Anterior cingulate cortex (tissue), 58 donors: Measurements from ENCODE around the gene LRP1-AS.

Source experiments
- DNase-seq, 58 donors: peaks; one replicate each; lab custom pipeline; 2025; lab: John Stamatoyannopoulos, UW

The LRP1-AS gene

DNA sequence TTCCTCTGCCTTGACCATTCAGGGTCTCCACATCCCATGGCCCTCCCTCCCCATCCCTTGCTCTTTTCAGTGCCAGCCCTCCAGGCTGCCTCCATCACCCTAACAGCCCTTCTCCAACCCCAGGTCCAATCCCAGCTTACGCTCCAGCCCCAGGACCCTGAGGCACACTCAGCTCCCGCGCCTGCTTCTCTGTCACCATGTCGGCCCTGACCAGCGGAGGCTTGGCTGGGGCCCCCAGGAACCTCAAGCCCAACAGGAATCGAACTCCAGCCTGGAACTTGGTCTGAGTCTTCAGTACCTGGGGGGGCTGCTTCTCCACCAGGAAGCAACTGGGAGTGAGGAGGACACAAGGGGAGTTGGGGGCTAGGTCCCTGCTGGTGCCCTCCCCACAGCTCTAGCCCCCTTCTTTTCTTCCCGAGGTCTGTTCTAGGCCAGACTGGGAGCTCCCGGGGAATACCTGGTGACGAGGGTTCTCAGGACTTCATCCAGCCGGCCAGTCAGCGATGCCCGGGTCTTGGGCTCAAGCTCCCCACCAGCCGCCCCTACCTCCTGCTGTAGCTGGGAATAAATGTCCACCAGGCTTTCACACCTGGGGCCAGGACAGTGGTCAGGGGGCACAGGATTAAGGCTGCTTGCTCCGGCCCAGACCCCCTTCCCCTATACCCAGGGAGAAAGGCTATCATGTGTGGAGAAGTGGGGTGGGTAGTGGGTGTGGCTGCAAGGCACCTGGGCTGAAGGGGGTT lies 42.2 kb downstream of the LRP1-AS start:
- DNase-seq: no peak

GRCh38 chr12:57104292-57104910 lies 43.0 kb downstream of the LRP1-AS start:
- DNase-seq: no peak

DNA sequence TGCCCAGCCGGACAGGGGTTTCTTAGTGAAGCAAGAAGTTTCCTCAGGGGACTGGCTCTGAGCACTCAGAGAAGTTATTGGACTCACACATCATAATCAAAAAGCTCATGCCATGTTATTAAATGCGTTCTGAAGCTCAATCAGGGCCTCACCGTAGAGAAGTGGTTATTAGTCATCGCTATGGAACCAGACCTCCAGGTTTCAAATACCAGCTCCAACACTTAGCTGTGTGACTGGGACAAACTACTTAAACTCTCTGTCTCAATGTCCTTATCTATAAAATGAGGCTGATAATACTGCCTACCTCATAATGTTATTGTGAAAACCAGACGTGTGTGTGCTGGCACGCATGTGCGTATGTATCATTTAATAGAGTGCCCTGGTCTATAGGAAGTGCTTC lies 43.6 kb downstream of the LRP1-AS start:
- no peak for DNase-seq

DNA sequence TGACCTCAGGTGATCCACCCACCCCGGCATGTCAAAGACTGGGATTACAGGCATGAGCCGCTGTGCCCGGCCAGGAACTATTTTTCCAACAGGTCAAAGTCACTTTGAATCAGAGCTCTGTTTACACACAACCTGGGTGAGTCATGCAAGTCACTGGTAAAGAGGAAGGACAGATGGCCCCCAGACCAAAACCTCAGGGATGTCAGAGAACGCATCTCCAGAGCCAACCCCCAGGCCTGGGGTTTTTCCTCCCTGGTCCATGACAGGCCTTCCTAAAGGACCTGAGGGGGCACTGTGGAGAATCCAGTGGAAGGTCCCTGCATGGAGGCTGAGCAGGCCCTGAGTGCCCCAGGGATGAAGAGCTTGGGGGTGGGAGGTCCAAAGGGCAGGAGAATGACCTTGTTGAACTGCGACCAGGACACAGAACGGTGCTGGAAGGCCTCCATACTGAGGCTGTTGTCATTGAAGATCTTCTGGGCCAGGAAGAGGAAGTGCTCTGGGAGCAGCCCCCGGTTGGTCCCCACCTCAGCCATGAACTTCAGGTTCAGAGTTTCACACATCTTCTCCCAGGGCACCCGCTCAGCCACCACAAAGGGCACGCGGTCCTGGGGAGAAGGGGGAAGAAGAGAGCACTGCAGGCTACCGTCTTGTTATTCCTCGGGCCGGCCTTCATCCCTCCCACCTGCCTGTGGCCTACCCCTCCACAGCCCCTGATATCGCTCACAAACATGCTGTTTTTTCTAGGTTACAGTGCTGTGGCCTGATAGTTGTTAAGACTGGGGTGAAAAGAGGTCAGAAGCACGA lies 45.3 kb downstream of the LRP1-AS start:
- DNase-seq: no peak

- DNase-seq: no peak
Observed at GRCh38 chr12:57099766-57100165, 47.7 kb downstream of the LRP1-AS start.

- DNase-seq: no peak
Observed at GRCh38 chr12:57099047-57099714, 48.2 kb downstream of the LRP1-AS start.

DNA sequence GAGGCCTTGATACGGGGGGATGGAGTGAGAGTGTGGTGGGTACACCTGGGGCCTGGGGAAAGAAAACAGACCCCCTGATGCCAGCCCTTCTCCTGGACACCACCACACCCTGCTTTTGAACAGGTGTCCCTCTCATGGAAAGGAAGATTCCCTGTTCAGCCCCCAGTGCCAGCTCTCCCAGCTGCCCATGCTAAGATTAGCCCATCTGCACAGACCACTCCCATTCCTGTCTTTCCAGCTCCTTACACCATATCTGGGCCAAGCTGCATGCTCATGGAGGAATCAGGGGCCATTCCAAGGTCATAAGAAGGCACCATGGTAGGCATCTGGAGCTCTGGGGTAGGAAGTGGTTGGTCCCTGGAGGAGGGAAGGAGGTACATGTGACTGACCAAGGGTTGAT lies 48.9 kb downstream of the LRP1-AS start:
- no peak for DNase-seq

- DNase-seq: no peak
Observed at GRCh38 chr12:57097554-57097835, 49.9 kb downstream of the LRP1-AS start.

DNA sequence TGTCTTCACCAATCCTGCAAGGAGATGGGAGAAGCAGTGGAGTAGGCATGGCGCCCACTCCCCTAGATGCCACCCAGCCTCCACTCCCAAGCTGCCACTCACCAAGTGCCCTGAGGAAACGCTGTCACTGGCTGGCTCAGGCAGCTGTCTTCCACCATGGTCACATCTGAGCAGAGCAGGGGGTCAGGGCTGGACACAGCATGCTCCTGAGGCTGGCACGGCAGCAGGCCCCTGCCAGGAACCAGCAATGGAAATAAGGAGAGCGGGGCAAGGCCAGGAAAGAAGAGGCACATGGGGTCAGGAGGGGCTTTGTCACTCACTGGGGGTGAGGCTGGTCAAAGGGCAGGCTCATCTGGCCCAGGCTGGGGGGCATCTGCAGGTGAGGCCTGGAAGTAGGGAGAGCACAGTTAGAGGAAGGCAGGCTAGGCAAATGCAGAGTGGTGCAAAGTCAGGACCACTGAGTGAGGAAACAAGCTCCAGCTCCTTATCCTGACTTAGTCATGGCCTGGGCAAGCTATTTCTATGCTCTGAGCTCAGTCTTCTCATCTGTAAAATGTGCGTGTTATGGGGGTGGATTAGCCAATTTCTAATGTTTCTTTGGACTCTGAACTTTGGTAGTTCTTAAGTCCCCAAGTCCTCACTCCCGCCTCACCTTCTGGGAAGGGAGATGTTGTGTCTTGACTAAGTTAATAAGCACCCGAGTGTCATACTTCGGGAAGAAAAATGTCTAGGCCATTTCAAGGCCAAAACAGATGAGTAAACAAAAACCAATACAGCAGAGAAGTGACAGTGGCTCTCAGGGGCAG lies 50.5 kb downstream of the LRP1-AS start:
- DNase-seq: peak in 1 of 58 donors; percentile 17

GRCh38 chr12:57096099-57096572 lies 51.3 kb downstream of the LRP1-AS start:
- peak in 2 of 58 donors; percentile 17 to 39 for DNase-seq

DNA sequence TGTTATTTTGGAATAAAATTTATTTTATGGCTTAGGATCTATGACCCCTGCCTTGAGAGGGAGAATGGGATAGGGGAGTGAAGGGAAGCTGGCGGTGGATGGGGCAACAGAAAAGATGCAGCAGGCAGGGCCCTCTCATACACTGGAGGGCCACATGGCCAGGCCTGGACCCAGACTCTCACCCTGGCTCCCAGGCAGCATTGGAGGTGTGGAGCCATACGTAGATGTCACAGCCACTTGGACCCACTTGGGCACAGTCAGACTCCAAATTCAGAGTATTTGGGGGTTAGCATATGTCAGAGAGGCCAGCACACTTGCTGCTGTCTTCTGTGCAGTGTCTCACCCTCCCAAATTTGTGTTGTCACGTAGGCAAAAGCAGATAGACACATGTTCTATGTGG lies 52.0 kb downstream of the LRP1-AS start:
- DNase-seq: no peak
